ENCODE results near the gene NPHP4. TPM values are rescaled to one million over a fixed set of nuclear protein-coding genes. Genes with fewer than 3 reads are reported as not detected.
"Not testable (repeated sequence)": the region's sequence is repeated elsewhere in the genome, so short reads cannot be mapped to it uniquely, and the experiment has no call there.

The NPHP4 gene
- total RNA-seq, 1 donor from 2014 or later = 7.7 TPM

- no peak for DNase-seq
Observed at GRCh38 chr1:5855196-5855897, 136.9 kb downstream of the NPHP4 start.

GRCh38 chr1:5854754-5855153 lies 137.5 kb downstream of the NPHP4 start:
- no peak for DNase-seq

GRCh38 chr1:5853858-5854257 lies 138.4 kb downstream of the NPHP4 start:
- not testable (repeated sequence) for DNase-seq

GRCh38 chr1:5850503-5850902 lies 141.7 kb downstream of the NPHP4 start:
- no peak for DNase-seq

- DNase-seq = no peak
Observed at GRCh38 chr1:5849550-5849949, 142.7 kb downstream of the NPHP4 start.

DNA sequence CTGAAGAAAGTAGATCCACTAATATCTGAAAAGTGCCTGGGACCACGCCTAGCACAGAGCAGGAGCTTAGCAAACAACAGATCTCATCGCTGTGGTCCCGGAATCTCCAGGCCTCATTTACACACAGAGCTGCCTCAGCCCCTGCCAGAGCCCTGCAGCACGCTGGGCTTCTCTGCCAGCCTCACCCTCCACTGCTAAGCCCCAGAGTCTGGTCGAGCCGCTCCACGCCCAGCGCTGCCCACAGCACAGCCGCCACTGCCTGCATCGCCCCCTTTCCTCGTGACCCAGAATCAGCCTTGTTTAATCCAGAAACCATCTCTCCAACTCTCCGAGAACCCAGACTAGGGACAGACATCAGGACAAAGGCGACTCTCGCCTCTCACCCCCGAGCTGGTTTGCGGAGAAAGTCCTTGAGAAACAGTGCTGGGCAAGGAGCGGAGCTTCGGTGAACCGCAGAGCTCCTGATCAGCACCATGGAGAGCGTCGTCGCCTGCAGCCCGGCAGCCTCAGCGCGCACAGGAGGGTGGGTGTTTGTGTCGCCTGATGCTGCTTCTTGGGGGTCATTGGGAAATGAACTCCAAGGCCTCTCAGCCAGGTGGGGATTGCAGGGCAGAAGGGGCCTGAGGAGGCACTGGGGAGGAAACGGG lies 145.1 kb downstream of the NPHP4 start:
- peak; percentile 78 for DNase-seq

- DNase-seq = no peak
Observed at GRCh38 chr1:5845376-5845775, 146.8 kb downstream of the NPHP4 start.

DNA sequence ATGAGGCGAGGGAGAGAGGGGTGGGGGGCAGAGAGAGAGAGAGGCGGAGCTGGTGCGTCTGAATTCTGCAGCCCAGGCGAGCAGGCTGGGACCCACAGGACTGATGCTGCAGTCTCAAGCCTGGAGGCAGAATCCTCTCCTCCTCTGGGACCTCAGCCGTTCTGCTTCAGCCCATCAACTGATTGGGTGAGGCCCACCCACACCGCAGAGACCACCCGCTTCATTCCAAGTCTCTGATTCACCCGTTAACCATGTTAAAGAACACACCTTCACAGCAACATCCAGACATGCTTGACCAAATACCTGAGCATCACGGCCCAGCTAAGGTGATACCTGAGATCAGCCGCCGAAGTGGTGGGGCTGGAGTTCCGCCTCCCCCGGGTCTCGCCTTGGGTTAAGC lies 147.8 kb downstream of the NPHP4 start:
- DNase-seq = no peak

- no peak for DNase-seq
Observed at GRCh38 chr1:5843521-5844096, 148.6 kb downstream of the NPHP4 start.

GRCh38 chr1:5842679-5843078 lies 149.5 kb downstream of the NPHP4 start:
- no peak for DNase-seq

- DNase-seq = no peak
Observed at GRCh38 chr1:5840551-5841001, 151.6 kb downstream of the NPHP4 start.

- no peak for DNase-seq
Observed at GRCh38 chr1:5839881-5840550, 152.2 kb downstream of the NPHP4 start.

GRCh38 chr1:5839161-5839880 lies 152.9 kb downstream of the NPHP4 start:
- no peak for DNase-seq

DNA sequence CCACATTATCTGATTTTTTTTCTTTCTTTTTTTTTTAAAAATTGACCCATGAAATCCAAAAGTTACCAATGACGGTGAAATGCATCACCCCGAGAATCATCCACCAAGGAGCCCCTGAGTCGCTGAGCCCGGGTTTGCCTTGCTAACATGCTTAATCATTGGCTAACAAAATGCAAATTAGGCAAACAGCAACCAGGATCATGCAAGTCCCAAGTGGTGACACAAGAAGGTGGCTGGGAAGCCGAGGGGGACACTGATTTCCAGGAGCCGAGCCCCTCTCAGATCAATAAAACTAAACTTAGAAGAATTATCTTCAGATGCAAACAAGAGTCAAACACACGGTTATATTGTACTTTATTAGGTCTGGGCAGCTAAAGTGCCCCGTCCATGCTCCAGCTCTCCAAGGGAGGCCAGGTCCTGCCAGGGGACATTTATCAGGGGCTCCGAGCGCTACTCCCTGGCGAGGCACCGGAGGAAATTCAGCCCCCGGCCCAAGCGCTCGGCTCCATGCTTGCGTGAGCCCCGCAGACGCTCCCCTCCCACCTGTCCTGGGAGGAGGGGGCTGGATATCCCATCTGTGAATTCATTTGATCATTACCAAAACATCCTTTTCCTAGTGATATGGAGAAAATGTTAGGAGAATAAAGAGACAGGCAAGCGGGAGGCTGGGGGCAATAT lies 154.1 kb downstream of the NPHP4 start:
- DNase-seq = no peak

GRCh38 chr1:5836776-5837440 lies 155.3 kb downstream of the NPHP4 start:
- DNase-seq = peak; percentile 13

GRCh38 chr1:5835179-5835562 lies 157.1 kb downstream of the NPHP4 start:
- DNase-seq = no peak

DNA sequence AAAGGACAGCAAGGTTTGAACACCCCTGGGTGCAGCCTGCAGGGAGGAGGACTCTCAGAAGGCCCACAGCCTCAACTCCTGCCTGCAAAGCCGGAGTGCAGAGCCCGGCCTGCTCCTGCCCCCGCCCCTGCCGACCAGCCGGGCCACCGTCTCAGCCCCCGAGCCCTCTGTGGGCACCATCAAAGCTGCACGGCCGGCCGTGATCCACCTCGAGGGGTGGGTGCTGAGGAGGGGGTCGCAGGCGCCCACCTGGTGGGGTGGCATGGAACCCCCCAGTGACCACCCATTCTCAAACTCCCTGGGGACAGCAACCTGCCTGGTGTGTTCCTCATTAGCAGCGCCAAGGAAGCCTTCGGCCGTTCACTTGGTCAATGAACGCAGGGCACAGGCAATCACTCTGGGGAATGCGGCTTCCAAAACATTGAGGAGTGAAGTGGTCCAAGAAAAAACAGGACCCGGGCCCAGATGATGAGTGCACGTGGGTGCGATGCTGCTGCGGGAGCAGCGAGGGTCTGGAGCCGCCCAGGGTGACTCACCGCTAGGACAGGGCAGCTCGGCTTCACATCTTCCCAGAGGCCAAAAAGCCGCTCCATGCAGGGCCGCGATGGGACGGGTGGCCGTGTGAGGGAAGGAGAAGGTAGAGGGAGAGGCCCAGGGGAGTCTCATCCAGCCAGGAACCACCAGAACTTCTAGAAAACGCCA lies 157.6 kb downstream of the NPHP4 start:
- DNase-seq = no peak

DNA sequence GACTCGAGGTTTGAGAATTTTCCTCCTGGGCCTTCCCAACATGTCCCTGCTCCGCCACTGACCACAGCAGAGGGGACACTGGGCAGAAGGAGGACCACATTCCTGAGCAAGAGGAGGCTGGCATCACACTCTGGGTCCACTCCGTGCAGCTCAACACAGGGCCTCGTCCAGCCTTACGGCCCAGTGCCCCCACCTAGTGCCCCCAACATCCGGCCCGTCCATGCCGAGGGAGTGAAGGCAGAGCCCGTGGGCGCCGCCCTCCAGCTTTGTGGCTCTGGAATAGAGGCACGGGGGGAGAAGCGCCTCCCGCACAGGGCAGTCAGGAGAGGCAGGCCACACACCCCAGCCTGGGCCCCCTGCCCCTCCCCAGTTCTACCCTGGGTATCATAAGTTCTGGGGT lies 158.3 kb downstream of the NPHP4 start:
- no peak for DNase-seq

- no peak for DNase-seq
Observed at GRCh38 chr1:5832916-5833895, 159.0 kb downstream of the NPHP4 start.

Data from tongue (tissue), 2 donors.